GM10248 (cell line): ENCODE data around the gene POMP.

Experiments
- CTCF ChIA-PET: fragments of 300-600 bp; sonication (Branson Sonifier 250); formaldehyde crosslinking; extraction: SDS; loops from one replicate; lab custom pipeline; 2021; ENCODE audit warnings: antibody characterized with exemption; lab: Yijun Ruan, JAX
- POLR2A ChIA-PET: fragments of 350-650 bp; sonication (Branson Sonifier 250); formaldehyde crosslinking; extraction: SDS; loops from one replicate; lab custom pipeline; 2020; ENCODE audit warnings: antibody characterized with exemption; lab: Yijun Ruan, JAX
- DNase-seq: peaks from one replicate; pipeline ENCODE4 v3.0.0; 2012; ENCODE audit errors: extremely low spot score
- CTCF ChIP-seq: IDR thresholded peaks from 2 replicates; pipeline ENCODE4 v1.5.1; 2012; ENCODE audit warnings: mild to moderate bottlenecking, low read depth; ENCODE audit errors: extremely low read depth, missing control alignments, control extremely low read depth

POMP gene

GRCh38 chr13:28723806-28724205 lies 64.9 kb downstream of the POMP start:
- CTCF ChIA-PET: no interaction called here
- DNase-seq: no peak
- POLR2A ChIA-PET: no interaction called here
- no peak for TF ChIP-seq CTCF

GRCh38 chr13:28725046-28725610 lies 66.2 kb downstream of the POMP start:
- ChIA-PET POLR2A (no interaction called here), CTCF (no interaction called here)
- TF ChIP-seq CTCF: no peak
- DNase-seq: no peak
